Osteoblast (primary cell): ENCODE measurements around the gene PRKCE. TPM values are rescaled to one million over a fixed set of nuclear protein-coding genes. Genes with fewer than 3 reads are reported as not detected.

Experiments
- DNase-seq: peaks from one replicate; pipeline ENCODE4 v3.0.0; 2011; ENCODE audit warnings: low spot score, mixed read lengths; ENCODE audit not compliant: insufficient read length; ENCODE audit errors: missing footprints
- H2AFZ ChIP-seq: 2 replicates; pipeline ENCODE4 v1.6.0; 2011; ENCODE audit warnings: mild to moderate bottlenecking, low read length
- H3K27ac ChIP-seq: 2 replicates; pipeline ENCODE4 v1.5.1; 2011; ENCODE audit warnings: mild to moderate bottlenecking, low read depth, low read length, moderate library complexity
- H3K27me3 ChIP-seq: 2 replicates; pipeline ENCODE4 v1.6.0; 2012; ENCODE audit warnings: mild to moderate bottlenecking, control low read depth, inconsistent platforms, low read length, moderate library complexity; ENCODE audit not compliant: insufficient read depth
- H3K36me3 ChIP-seq: 2 replicates; pipeline ENCODE4 v1.5.1; 2011; ENCODE audit warnings: mild to moderate bottlenecking, low read length, control low read depth, moderate library complexity; ENCODE audit not compliant: insufficient read depth
- H3K4me1 ChIP-seq: 2 replicates; pipeline ENCODE4 v1.5.1; 2011; ENCODE audit warnings: mild to moderate bottlenecking, low read length, control low read depth, moderate library complexity; ENCODE audit not compliant: insufficient read depth
- H3K4me2 ChIP-seq: 2 replicates; pipeline ENCODE4 v1.6.0; 2011; ENCODE audit warnings: mild to moderate bottlenecking, low read length; ENCODE audit not compliant: insufficient read depth
- H3K4me3 ChIP-seq: fragments of 200-600 bp; sonication (generic); 3 replicates; pipeline ENCODE4 v1.5.1; 2012; ENCODE audit warnings: mild to moderate bottlenecking, low read length, inconsistent platforms; ENCODE audit not compliant: insufficient read depth
- H3K79me2 ChIP-seq: 2 replicates; pipeline ENCODE4 v1.6.0; 2012; ENCODE audit warnings: mild to moderate bottlenecking, low read length, control low read depth, inconsistent platforms; ENCODE audit not compliant: insufficient read depth
- H3K9me3 ChIP-seq: 2 replicates; pipeline ENCODE4 v1.5.1; 2011; ENCODE audit warnings: low read depth, low read length, control low read depth
- H4K20me1 ChIP-seq: 2 replicates; pipeline ENCODE4 v1.6.0; 2012; ENCODE audit warnings: mild to moderate bottlenecking, low read length, control low read depth; ENCODE audit not compliant: insufficient read depth
- total RNA-seq: library from RNA; depleted of rRNA; stranded (reverse); fragments of >200 nt; gene quantifications from 2 replicates; pipeline ENCODE4 v1.2.3, GENCODE V29; 2012
- TF ChIP-seq, protein P1 (sequence below): IDR thresholded peaks from 2 replicates; pipeline ENCODE4 v1.5.1; 2011; ENCODE audit warnings: mild to moderate bottlenecking, low read depth, low read length, moderate library complexity; ENCODE audit errors: extremely low read depth

The PRKCE gene
- total RNA-seq, 1 donor = 22.1 TPM

DNA sequence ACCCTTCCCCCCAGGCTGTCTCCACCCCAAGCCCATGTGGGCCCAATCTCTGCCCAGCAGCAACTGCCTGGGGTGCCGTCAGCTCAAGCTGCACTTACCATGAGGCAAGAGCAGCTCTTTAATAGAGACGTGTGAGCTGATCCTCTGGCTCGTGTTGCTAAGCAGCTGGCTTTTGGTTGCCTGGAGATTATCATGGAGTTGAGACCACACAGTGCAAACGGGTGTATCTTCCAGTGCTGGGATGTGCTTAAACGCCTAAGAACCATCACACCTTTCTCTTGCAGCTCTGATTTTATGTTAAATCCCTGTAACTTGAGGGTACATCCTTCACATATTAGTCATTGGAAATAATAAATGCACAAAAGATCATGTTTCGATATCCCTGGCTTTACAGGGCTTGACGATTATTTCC, 271.1 kb downstream of the PRKCE start:
- H3K79me2 ChIP-seq = no peaks in the 10 kb centered on the region
- H4K20me1 ChIP-seq = no peaks in the 10 kb centered on the region
- TF ChIP-seq, protein P1, sequence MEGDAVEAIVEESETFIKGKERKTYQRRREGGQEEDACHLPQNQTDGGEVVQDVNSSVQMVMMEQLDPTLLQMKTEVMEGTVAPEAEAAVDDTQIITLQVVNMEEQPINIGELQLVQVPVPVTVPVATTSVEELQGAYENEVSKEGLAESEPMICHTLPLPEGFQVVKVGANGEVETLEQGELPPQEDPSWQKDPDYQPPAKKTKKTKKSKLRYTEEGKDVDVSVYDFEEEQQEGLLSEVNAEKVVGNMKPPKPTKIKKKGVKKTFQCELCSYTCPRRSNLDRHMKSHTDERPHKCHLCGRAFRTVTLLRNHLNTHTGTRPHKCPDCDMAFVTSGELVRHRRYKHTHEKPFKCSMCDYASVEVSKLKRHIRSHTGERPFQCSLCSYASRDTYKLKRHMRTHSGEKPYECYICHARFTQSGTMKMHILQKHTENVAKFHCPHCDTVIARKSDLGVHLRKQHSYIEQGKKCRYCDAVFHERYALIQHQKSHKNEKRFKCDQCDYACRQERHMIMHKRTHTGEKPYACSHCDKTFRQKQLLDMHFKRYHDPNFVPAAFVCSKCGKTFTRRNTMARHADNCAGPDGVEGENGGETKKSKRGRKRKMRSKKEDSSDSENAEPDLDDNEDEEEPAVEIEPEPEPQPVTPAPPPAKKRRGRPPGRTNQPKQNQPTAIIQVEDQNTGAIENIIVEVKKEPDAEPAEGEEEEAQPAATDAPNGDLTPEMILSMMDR = no peak
- H3K9me3 ChIP-seq = no peaks in the 10 kb centered on the region
- no peaks in the 10 kb centered on the region for H3K36me3 ChIP-seq
- no peaks in the 10 kb centered on the region for H3K27me3 ChIP-seq
- H3K27ac ChIP-seq = no peak overlapping the region
- H2AFZ ChIP-seq = no peak overlapping the region
- H3K4me3 ChIP-seq = no peak overlapping the region
- H3K4me2 ChIP-seq = no peak overlapping the region
- DNase-seq = peak; percentile 34
- no peaks in the 10 kb centered on the region for H3K4me1 ChIP-seq

DNA sequence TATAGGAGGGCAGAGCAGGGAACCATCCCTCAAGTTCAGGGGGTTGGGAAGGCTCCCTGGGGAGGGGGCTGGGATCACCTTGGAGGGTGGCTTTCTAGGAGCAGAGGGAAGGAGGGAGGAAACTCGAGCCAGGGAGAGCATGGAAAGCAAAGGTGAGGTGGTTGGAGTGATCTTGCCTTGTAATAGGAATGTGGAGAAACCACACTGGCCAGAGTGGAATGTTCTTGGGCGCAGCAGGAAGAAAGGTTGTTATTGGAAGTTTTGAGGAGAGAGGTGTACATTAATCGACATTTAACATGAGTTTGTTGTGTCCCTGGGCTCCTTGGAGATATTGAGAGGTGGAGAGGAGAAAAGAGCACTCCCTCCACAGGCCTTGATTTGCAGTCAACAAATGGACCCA, 272.2 kb downstream of the PRKCE start:
- Histone ChIP-seq H3K27ac (no peak overlapping the region), H3K36me3 (no peaks in the 10 kb centered on the region), H2AFZ (no peak overlapping the region), H3K27me3 (no peaks in the 10 kb centered on the region), H3K4me2 (no peak overlapping the region), H3K4me3 (no peak overlapping the region), H3K79me2 (no peaks in the 10 kb centered on the region), H3K9me3 (no peaks in the 10 kb centered on the region), H4K20me1 (no peaks in the 10 kb centered on the region), H3K4me1 (no peaks in the 10 kb centered on the region)
- no peak for DNase-seq
- TF ChIP-seq, protein P1 = no peak

DNA sequence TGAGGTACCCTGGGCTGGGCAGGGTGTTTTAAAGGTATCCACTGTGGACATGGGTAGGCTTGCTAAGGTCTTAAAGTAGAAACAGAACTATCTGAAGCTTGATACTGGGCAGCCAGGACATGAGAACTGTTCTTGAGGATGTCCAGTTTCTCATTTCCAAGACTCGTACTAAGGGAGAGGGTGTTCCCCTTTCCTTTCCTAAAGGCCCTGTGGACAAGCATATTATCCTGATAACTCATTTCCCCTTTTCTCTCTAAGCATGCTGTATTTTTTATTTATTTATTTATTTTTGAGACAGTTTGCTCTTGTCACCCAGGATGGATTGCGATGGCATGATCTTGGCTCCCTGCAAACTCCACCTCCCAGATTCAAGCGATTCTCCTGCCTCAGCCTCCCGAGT, 273.6 kb downstream of the PRKCE start:
- no peak for DNase-seq
- no peaks in the 10 kb centered on the region for H3K36me3 ChIP-seq
- TF ChIP-seq, protein P1 = no peak
- no peak overlapping the region for H3K4me2 ChIP-seq
- H3K4me1 ChIP-seq = no peaks in the 10 kb centered on the region
- no peak overlapping the region for H3K27ac ChIP-seq
- no peaks in the 10 kb centered on the region for H3K9me3 ChIP-seq
- no peaks in the 10 kb centered on the region for H3K27me3 ChIP-seq
- H3K79me2 ChIP-seq = no peaks in the 10 kb centered on the region
- no peak overlapping the region for H3K4me3 ChIP-seq
- no peak overlapping the region for H2AFZ ChIP-seq
- no peaks in the 10 kb centered on the region for H4K20me1 ChIP-seq

DNA sequence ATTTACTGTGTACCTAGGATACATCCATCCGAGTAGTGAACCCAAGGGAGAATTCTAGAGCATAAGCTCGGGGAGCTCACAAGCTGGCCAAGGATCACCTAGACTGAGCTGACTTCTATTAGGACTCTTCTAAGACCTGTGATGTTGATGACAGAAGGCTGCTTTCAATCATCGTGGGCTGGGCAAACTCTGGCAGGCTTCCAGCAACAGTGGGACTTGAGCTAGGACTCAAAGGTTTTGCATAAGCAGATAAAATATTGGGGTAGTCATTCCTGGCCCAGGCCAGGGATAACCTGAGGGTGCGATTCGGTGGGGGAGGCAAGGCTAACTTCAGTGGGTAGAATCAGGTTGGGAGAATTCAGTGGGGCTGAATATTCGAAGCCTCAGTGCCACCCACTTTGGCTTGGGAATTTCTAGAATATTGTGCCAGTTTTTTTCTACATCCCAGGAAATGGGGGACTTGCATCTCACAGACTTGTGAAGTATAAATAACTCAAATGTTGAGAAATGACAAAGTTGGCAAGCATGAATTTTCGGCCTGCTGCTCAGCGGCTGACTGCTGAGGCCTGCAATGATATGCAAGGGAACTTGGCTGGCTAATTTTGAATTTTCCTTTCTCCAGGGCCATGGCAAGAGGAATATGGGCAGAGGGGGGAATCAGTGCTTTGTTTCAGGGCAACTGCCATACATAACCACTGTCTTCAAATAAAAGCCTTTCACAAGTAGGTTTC, 274.3 kb downstream of the PRKCE start:
- Histone ChIP-seq H3K36me3 (no peaks in the 10 kb centered on the region), H3K27ac (no peak overlapping the region), H3K79me2 (no peaks in the 10 kb centered on the region), H3K4me1 (no peaks in the 10 kb centered on the region), H3K4me3 (no peak overlapping the region), H3K9me3 (no peaks in the 10 kb centered on the region), H4K20me1 (no peaks in the 10 kb centered on the region), H3K27me3 (no peaks in the 10 kb centered on the region), H3K4me2 (no peak overlapping the region), H2AFZ (no peak overlapping the region)
- peak; percentile 48 for DNase-seq
- TF ChIP-seq, protein P1 = no peak
